ENCODE measurements around the gene CSF2RB.

CSF2RB gene

GRCh38 chr22:36891646-36892045 lies 21.8 kb upstream of the CSF2RB start:
- no peak for DNase-seq (ENCODE audit: low read depth in 2 of 2)

DNA sequence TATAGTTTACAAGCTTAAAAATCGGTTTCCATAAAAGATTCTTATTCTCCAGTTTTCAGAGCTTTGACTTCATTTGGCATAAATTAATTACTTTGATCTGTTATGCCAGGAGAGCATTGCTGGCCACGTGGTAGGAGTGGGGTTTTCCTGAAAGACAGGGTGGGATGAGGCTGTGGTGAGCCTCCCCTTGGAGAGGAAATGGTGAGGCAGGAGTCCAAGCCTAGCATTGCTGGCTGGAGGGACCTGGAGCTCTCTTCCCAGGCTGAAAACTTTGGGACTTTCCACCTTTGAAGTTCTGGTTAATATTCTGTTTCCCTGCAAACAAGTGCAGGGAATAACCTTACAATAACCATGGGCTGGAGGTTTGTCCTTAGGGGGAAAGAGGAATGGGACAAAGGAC lies 21.1 kb upstream of the CSF2RB start:
- DNase-seq (ENCODE audit: low read depth in 2 of 2) = no peak

DNA sequence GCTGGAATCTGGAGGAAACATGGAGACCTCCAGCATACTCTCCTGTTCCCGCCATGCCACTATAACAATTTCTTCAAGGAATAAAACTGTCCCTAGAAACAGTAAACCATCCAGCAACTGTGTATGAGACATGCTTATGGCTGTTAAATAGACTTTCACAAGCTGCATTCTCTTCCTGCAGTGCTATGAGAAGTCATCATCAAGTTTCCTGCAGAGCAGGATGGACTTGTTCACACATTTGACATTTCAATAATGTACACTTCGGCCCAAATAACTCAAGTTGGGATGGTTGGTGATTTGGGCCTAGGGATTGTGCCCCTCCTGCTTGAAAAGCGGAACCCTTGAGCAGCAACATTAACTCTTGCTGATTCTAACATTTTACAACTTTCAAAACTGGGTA lies 20.2 kb upstream of the CSF2RB start:
- DNase-seq (ENCODE audit: low read depth in 2 of 2) = no peak

DNA sequence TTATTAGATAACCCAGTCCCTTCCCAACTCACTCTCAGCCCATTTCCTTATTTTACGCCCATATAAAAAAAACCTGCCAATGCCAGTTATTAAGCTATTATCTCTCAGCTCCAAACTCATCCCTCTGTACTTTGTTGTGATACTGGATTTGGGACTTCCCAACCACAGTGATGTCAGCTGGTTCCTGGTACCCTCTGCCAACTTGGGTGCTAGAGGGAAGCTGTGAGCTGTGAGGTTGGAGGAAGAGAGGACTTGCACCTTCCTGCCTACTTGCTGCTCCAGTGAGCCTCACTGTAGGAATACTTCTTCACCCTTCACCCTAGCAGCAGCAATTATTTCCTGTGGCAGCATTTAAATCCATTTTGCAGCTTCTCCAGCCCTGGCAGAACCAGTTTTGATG lies 19.2 kb upstream of the CSF2RB start:
- DNase-seq (ENCODE audit: low read depth in 2 of 2) = no peak

GRCh38 chr22:36897611-36898010 lies 15.8 kb upstream of the CSF2RB start:
- DNase-seq (ENCODE audit: low read depth in 2 of 2) = no peak

DNA sequence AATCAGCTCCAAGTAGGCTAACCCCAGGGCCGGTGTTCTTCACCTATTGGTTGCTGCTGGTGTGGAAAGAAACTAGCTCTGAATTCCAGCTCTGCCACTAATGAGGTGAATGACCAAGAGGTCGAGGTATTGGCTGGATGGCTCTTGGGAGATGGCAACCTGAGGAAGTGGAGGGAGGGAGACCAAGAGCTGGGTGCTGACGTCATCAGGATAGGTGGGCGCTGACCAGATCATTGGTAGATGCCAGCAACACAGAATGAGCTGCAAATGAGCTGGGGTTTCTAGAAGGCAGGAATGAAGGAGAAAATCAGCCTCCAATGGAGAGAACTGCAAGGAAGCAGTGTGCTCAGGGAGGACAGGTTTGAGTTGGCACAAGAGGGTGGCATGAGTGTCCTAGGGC lies 14.7 kb upstream of the CSF2RB start:
- DNase-seq (ENCODE audit: low read depth in 2 of 2) = no peak

DNA sequence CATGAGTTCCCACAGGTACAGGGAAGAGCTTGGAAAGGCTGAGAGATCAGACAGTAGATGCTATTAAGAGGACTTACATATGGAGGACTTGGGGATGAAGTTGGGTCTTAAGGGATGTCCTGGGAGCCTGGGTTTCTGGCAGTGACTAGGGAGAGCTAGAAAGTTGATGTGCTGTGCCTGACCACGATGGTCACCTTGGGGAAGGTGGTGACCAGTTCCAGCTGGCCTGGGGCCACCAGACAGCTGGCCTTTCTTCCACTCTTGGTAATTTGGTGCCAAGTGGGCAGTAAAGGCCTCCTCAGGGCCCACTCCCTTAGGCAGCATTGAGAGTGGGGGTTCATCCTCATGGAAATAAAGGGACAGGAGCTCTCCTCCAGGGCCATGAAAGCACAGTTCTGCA lies 13.9 kb upstream of the CSF2RB start:
- no peak for DNase-seq (ENCODE audit: low read depth in 2 of 2)

- no peak for DNase-seq (ENCODE audit: low read depth in 2 of 2)
Measured at GRCh38 chr22:36900225-36900624, 13.2 kb upstream of the CSF2RB start.

- DNase-seq (ENCODE audit: low read depth in 2 of 2) = no peak
Measured at GRCh38 chr22:36900880-36901279, 12.5 kb upstream of the CSF2RB start.

- DNase-seq (ENCODE audit: low read depth in 2 of 2) = no peak
Measured at GRCh38 chr22:36901411-36902142, 11.9 kb upstream of the CSF2RB start.

DNA sequence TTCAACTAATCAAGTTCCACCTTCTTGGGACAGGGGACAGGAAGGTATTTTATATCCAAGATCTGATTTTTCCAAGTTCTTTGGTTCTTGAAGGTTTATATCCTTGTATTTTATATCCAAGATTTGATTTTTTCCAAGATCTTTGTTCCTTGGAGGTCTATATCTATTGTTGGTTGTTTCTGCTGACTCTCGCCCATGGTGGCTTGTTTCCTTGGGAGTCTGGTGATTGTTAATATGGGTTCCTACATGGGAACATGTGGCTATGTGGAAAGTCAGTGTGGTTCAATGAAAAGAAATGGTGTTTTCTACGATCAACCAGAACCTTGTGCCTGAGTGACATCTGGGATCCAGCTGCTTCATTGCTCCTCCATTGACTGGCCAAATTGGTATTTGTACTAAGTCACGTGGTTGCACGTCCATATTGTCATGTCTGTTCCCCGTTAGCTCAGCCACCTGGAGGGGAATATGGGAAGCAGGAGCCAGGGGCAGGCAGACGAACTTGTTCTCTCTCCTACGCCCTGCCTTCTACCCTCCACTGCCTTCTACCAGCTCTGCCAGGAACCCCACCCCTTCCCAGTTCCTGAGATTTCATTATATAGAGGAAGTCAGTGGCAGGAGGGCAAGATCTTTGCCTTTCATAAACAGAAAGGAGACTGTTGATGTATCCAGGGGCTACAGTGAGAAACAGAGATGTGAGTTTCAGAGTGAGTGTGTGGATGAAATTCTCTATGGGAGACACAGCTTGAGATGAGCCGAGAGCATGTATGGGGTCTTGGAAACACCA lies 11.1 kb upstream of the CSF2RB start:
- no peak for DNase-seq (ENCODE audit: low read depth in 2 of 2)

GRCh38 chr22:36904260-36904880 lies 9.1 kb upstream of the CSF2RB start:
- DNase-seq (ENCODE audit: low read depth in 2 of 2) = no peak

DNA sequence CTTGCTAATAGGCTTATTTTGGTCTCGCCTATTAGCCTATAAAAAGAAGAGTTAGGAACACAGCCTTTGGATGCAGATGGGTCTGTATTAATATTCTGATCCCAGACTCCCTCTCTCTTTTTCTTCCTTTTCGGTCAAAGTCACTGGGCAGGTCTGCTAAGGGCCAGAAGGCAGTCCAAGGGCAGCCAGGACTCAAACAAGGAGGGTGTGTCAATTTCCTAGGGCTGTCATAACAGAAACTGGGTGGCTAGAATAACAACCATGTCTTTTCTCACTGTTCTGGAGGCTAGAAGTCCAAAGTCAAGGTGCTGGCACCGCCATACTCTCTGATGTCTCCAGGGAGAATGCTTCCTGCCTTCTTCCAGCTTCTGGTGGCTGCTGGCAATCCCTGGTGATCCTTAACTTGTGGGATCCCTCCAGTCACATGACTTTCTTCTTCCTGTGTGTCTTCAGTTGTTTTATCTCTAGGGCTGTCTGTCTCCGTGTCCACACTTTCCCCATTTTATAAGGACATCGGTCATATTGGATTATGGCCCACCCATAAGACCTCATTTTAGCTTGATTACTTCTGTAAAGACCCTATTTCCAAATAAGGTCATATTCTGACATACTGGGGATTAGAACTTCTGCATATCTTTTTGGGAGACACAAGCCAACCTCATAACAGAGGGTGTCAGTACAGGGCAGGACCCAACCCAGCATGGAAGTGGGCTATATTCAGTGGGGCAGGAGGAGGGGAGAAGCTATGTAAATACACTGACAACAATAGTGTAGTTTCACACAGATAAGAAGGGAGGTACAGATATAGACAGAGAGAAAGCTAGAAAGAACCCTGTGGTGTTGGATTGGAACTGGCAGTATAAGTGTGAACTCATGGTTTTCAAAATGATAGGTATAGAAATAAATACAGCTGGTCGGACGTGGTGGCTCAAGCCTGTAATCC lies 5.9 kb upstream of the CSF2RB start:
- DNase-seq (ENCODE audit: low read depth in 2 of 2) = no peak

DNA sequence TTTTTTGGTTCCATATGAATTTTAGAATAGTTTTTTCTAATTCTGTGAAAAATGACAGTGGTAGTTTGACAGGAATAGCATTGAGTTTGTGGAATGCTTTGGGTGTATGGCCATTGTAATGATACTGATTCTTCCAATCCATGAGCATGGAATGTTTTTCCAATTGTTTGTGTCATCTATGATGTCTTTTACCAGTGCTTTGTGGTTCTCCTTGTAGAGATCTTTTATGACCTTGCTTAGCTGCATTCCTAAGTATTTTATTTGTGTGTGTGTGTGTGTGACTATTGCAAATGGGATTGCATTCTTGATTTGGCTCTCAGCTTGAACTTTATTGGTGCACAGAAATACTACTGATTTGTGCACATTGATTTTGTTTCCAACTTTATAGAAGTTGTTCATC lies 3.0 kb upstream of the CSF2RB start:
- DNase-seq (ENCODE audit: low read depth in 2 of 2) = no peak

- no peak for DNase-seq (ENCODE audit: low read depth in 2 of 2)
Measured at GRCh38 chr22:36911887-36912661, 1.4 kb upstream of the CSF2RB start.

GRCh38 chr22:36912694-36913426 lies 568 bp upstream of the CSF2RB start:
- DNase-seq (ENCODE audit: low read depth in 2 of 2) = no peak

GRCh38 chr22:36914390-36914752 lies 943 bp downstream of the CSF2RB start:
- DNase-seq (ENCODE audit: low read depth in 2 of 2) = no peak

GRCh38 chr22:36916034-36916433 lies 2.6 kb downstream of the CSF2RB start:
- no peak for DNase-seq (ENCODE audit: low read depth in 2 of 2)

GRCh38 chr22:36918586-36919284 lies 5.3 kb downstream of the CSF2RB start:
- no peak for DNase-seq (ENCODE audit: low read depth in 2 of 2)

All from stimulated activated CD4-positive, alpha-beta T cell treated with anti-CD3 and anti-CD28 coated beads, Interleukin-15, amount 100 ng/mL, for 48 hours (primary cell).